Measurements from ENCODE around the gene AMPD1.

The AMPD1 gene

DNA sequence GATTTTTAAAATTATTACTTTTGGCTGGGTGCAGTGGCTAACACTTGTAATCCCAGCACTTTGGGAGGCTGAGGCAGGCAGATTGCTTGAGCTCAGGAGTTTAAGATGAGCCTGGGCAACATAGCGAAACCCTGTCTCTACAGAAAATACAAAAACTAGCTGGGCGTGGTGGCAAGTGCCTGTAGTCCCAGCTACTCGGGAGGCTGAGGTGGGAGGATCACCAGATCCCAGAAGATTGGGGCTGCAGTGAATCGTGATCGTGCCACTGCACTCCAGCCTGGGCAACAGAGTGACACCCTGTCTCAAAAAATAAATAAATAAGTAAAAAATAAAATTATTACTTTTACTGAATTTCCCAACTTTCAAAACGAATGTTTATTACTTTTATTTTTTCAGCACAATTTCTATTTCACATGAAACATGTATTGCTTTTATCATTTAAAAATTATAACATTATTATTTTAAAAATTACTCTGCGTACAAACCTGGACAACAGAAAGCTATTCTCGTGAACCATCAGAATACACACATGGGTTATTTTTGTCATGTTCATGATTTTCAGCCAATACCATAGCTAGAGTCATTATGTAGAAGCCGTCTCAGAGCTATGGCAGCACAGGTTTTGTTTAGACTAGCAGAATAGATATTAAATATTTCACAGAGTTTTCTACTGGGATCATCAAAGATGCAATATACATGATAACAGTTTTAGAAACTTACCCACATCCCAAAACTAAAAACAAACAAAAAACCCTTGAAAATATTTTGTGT lies 621 bp downstream of the AMPD1 start:
- DNase-seq: no peak

DNA sequence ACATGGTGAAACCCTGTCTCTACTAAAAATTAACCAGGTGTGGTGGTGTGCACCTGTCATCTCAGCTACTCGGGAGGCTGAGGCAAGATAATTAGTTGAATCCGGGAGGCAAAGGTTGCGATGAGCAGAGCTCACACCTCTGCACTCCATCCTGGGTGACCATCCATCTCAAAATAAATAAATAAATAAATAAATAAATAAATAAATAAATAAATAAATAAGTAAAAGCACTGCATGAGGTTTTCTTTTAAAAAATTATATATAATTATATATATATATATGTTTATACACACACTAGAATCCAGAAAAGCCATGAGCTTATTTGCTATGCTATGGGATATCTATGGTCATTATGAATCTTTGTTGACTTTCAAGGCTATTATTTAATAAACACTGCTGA lies 2.4 kb downstream of the AMPD1 start:
- DNase-seq: no peak

DNA sequence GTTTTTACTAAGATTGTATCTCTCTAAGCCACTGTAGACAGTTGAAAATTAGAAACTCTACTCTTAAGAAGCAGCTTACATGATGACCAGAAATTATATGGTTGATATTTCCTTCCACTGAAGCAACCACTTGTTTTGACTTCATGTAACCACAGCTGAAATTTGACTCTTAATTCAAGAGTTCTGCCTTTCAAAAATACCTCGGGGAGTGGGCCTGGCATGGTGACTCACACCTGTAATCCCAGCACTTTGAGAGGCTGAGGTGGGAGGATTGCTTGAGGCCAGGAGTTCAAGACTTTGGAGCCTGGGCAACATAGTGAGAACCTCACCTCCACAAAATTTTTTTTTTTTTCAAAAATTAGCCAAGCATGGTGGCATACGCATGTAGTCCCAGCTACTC lies 4.3 kb downstream of the AMPD1 start:
- no peak for DNase-seq

DNA sequence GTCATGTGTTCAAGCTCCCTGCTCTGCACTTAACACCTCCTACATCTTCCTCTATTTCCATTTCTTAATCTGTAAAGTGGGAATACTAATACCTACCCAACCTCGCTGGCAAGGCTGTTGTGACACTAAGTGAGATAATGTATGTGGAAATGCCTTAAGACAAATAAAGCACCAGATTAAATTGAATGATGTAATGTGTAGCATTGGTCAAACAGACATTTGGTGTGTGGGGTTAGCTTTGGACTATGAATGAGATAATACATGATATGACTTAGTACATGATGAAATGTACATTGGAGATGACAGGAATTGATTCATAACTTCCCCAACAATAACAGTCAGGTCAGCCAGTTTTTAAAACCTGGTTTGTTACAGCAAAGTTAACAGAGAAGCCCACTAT lies 5.2 kb downstream of the AMPD1 start:
- no peak for DNase-seq

DNA sequence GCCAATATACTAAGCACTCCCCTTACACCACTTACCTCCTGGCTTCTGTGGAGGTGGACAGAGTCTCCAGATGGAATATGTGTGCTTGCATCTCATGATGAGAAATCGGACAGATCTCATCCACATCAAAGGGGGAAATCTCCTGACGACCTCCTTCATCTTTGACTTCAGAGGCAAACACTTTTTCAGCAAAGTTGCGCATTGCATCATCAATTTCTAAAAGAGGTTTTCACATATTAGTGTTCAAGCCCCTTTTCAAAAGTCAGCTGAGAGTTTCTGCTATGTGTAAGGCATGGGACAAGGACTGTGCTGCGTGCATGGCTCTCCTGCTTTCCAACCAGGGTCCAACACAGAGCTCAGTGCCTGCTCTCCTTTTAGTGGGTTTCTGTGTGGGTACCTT lies 6.8 kb downstream of the AMPD1 start:
- no peak for DNase-seq

DNA sequence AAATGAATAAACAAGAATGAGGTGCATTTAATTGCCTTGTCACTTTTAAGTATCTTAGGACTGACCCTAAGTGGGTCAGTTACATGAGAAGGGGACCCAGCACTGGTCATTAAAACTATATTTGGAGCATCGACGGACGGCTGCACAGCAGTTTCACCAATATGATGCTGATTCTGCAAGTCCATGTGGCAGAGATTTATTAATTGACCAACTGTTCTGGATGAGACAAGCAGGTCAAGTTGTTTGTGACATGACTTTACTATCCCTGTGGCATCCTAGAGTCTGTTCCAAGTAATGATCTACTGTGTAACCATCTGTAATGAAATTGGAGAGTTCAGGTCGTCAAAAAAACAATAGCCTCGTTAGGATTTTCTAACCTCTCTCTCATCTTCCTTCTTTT lies 9.5 kb downstream of the AMPD1 start:
- no peak for DNase-seq

DNA sequence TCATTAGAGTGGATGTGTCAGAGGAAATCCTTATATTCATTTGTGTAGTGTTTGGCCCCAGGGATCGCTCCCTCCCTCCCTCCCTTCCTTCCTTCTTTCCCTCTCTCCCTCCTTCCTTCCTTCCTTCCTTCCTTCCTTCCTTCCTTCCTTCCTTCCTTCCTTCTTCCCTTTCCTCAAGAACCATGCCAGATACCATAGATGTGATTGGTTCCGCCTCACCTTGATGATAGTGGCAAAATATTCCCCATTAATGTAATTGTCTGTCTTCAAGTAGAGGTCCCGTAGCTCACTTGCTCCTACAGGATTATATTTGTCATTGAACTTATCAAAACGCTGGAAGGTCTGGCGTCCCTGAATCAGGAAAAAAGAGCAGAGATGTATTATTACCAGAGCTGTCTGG lies 17.7 kb downstream of the AMPD1 start:
- DNase-seq: no peak

DNA sequence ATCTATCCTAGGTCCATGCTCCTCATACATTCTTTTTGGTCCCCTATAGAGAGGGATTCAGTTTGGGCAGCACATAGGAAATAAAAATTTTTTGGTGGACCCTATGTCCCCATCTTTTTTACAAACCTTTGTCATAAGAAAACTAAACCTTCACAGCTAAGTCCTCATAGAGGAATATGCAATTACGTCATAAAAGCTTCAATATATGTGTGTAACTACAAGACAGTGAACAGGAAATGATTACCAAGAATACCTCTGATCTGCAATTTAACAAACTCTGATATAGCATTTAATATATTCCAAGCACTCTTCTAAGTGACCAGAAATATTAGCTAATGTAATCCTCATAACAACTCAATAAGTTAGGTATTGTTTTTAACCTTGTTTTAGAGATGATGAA lies 19.2 kb downstream of the AMPD1 start:
- DNase-seq: no peak

DNA sequence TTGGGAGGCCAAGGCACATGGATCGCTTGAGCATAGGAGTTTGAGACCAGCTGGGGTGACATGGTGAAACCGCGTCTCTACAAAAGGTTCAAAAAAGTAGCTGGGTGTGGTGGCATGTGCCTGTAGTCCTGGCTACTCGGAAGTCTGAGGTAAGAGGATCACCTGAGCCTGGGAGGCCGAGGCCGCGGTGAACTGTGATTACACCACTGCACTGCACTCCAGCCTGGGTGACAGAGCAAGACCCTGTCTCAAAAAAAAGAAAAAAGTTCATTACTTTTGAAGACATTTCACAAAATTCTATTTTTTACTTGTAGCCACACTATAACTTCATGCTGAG lies 23.4 kb downstream of the AMPD1 start:
- no peak for DNase-seq

DNA sequence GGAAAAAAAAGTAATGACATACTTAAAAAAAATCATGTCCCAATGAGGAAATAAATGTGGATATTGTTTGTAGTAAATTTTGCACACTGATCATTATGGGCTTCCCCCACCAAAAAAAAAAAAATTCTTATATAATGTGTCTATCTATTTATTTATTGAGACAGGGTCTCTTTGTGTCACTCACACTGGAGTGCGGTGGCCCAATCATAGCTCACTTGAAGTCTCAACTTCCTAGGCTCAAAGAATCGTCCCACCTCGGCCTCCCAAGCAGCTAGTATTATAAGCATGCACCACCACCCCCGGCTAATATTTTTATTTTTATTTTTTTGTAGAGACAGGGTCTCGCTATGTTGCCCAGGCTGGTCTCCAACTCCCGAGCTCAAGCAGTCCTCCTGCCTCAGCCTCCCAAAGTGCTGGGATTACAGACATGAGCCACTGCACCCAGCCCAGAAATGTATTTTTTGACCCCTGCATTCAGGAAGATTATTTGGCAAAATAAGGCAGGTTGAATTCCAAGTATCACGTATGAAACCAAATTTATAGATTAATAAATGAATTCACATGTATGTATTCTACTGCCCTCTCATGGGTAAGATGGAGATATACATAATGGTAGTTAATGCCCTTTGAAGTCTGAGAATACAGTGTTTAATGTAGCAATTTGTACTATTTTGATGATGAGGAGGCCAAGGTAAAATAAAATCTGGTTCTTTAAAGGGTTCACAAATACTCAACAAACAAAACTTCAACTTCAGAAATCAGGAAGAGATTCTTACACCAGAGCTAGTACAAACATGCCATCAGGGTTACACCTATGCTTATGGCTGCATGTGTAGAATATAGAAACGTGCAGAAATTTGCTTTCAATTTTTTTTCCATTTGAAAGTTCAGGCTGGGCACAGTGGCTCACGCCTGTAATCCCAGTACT lies 24.1 kb downstream of the AMPD1 start:
- DNase-seq: peak in 1 of 2 experiments; percentile 18

DNA sequence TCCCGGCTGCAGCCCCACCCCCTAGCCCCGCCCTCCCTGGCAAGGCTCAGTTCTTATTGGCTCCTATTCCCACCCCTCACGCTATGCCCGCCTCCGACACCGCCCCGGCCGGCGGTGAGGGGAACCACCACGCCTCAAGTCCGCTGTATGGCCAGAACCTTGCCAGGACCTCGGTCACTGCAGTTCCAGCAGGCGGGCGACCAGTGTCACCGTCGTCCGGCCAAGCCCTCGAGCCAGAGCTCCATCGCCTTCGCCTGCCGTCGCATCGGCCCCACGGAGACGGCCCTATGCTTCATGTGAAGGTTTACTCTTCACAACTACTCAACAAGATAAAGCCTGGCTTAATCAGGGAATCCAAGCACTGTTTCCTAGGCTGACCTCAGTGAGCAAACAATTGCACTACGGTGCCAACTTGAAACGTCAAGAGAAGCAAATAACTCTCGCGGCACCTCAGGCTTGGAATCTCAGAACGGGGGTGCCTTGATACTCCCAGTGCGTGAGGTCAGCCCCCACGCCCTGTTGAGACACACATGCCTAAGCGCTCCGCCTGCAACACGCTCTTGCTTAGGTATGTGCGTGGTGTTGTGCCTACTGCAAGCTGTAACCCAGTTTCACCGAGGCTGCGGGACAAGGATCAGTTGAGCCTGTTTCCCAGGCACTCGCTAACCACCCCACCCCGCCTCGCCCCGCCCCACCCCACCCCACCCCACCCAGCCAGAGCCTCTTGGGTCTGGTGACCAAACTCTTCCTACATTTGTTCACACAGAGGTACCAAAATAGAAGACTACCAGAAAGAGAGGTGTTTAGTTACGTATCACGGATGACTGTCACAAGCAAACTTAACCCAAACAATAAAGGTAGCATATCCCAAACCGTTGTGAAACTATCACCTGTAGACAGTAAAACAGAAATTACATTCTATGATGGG lies 25.0 kb downstream of the AMPD1 start:
- DNase-seq: peak; percentile 60 to 77

DNA sequence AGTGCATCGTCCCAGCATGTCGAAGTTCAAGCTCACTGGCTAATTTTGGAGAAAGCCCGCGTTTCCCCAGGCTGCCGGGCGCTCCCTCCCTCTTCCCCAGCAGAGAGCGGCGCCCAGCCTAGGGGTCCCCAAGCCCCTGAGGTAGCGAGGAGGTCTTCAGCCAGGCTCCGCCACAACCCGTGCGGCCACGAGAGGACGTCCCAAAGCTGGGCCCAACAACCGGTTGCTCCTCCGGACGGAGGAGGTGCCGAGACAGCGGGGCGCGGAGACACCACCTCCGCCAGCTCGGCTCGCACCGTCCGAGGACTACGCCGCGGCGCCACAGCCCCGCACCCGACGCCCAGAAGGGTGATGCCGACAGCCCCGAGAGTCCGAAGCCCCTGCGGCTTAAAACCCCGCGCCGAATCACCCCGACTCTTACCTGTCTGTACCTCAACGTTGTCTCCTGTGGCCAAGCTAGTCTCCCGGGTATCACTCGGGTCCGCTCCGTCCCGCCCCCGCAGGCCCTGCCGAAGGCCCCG lies 25.7 kb downstream of the AMPD1 start, which contains the start of gene DENND2C:
DENND2C (minus strand) TSS at position 488 of the 521 bp plus-strand sequence. CDS start 44,065 bp downstream, outside the sequence.
- DNase-seq: no peak

DNA sequence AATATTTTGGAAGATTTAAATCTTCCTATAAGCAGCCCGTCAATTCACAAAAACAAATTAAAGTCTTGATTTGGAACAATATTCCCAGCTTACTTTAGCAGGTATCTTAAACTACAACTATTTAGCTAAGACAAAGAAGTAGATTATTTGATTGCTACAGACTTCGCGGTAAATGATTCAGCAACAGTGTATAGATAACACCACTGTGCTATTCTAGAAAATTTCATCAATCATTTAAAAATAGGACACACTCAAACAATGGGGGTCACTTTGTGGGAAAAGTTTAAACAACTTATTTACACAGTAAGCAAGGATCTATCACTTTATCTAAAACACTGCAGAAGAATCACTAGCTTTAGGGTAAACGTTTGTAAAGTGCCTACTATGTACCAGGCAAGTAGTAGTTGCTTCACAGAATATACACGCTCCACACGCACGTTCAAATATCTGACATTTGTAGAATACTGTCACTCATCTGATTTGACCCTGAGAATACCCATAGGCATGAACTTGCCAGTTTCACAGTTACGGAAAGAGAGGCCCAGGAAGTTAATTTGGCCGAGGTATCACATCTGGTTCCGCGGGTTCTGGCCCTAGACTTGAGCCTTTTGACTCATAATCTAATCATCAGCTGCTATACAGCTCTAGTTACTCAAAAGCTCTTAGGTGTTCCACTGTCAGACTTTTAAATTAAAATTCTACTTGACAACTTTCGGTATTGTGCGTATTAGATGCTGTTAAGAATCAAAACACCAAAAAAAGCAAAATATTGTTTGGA lies 26.4 kb downstream of the AMPD1 start:
- DNase-seq: no peak

DNA sequence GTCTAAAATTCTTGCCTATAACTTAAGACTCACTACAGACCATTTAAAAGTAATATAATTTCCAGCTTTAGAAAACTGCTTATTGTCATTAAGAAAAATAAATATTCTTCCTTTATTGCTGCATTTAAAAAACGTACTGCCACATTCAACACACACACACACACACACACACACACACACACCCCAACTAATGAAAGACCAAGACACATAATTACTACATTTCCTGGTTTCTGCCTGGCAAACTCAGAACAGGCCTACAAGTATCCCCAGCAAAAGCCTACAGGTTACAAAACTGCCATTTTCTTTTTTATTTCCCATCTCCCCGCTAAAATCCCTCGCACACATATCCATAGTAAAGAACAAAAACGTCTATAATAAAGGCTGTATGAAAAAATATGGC lies 27.0 kb downstream of the AMPD1 start:
- DNase-seq: no peak

DNA sequence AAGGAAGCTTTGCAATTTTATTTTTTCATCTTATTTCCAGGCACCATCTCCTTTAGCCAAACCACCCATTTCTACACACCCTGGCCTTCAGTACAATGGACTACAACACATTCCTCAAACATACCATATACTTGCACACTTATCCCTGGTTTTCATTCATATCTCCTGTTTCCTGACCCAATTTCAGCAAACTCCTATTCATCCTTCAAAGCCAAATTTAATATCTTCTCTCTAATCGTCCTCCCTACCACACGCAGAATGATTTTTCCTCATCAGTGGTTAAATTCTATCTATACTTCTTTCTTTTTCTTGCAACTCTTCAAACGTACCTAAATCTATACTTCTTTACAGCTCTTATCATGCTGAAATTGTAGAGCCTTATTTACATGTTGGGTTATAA lies 28.4 kb downstream of the AMPD1 start:
- DNase-seq: no peak

DNA sequence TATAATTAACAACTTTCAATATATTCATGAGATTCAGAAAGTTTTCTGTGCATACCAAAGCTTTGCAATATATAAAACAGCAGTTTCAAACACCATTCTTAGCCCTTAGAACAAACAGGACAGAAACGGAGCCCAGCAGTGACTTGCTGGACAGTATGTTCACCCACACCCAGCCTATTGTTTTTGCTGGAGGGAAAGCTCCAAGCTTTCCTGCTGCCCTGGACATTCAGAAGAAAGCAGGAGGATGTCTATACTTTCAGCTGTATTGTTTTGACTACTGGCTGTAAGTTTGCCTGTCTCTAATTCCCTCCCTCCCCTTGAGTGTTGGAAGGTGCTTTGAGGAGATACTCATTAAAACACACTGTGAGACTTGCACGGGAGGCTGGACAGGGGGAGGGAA lies 35.1 kb downstream of the AMPD1 start:
- no peak for DNase-seq

DNA sequence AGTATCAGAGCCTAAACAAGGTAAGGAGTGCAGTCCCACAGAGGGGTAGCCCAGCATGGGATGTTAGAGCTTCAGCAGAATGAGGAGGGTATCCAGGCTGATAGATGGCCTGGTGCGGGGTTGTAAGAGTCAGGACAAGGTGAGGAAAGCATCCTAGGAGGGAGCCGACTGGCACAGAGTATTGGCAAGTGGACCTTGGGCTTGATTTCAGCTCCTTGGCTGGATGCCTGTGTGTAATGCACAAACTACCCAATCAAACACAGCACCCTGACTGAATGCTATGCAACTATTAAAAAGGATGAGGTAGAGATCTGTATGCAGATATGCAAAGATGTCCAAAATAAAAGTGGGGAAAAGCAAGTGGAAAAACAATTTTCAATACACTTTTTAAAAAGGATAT lies 43.5 kb downstream of the AMPD1 start:
- DNase-seq: no peak

DNA sequence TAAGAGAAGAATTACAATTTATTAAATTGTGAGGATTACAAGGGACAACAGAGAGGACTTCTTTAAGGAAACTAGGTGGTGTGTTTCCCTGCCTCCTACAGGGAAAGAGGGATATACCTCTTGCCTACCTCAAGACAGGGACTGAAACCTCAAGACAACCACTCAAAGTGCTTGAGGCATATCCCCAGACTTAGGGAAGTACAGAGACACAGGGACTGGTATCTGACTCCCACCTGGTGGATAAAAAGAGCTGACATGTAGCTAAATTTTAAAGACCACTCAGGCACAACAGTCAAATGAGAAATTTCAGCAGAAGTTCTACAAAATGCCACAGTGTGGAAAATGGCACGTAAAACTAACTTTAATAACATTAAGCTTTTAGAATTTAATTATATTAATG lies 46.8 kb downstream of the AMPD1 start:
- DNase-seq: no peak

DNA sequence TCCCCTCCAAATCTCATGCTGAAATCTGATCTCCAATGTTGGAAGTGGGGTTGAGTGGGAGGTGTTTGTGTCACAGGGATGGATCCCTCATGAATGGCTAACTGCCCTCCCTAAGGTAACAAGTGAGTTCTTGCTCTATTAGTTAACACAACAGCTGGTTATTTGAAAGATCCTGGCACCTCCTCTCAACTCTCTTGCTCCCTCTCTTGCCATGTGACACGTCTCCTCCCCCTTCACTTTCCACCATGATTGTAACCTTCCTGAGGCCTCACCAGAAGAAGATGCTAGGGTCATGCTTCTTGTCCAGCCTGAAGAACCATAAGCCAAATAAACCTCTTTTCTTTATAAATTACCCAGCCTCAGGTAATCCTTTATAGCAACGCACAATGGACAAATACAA lies 54.0 kb downstream of the AMPD1 start:
- DNase-seq: no peak

DNA sequence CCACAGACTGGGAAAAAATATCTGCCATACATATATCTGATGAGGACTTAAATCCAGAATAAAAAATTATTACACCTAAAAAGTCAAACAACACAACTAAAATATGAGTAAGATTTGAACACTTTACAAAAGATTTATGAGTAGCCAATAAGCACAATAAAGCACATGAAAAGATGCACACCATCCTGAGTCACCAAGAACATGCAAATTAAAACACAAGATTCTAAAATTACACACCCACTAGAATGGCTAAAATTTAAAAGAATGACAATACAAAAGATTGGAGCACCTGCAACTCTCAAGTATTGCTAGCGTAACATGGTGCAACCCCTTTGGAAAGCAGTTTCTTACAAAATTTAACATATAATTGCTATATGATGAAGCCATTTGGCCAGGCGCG lies 56.4 kb downstream of the AMPD1 start:
- DNase-seq: no peak

DNA sequence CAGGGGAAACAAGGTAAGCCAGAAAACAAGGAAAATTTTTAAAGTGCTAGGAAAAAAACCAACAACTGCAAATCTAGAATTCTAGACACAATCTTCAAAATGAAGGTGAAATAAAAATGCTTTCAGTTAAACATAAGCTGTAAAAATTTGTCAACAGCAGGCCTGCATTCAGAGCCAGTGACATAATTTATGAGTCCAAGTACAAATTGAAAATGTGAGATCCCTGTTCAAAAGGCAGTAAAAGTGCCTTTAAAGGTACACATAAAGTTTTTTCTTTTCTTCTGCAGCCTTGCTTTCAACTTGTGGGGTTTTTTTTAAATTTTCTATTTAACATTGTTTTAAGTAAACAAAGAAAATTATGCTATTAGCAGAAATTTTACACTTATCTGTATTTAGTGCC lies 62.9 kb downstream of the AMPD1 start:
- no peak for DNase-seq

DNA sequence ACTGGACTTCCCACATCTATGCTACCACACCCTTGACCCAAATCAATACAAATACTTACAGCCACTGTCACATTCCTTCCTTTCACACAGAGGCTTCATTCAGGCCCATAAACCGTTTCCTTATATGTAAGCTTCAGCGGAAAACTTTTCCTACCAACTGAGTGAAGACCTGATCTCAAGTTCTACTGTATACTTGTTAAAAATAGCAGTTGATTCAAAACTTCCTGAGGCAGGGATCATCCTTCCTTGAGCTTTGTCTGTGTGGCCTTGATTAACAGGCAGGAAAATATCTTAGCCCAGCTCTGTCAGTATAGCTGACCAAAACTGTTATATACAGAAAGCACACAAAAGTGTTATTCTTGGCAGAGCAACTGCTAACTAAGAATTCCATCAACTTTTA lies 68.2 kb downstream of the AMPD1 start:
- DNase-seq: no peak

All from SW 1271 (cell line).